GM10266 (cell line): Measurements from ENCODE around the gene RAP1B.

Experiments used
- DNase-seq: peaks from one replicate; pipeline ENCODE4 v3.0.0; 2012; ENCODE audit errors: extremely low spot score
- CTCF ChIP-seq: IDR thresholded peaks from 2 replicates; pipeline ENCODE4 v1.5.1; 2012; ENCODE audit warnings: mild to moderate bottlenecking, low read depth; ENCODE audit not compliant: control insufficient read depth, insufficient read depth; ENCODE audit errors: missing control alignments

The RAP1B gene

GRCh38 chr12:68610370-68611093 lies at the start of gene RAP1B:
RAP1B (plus strand) TSS chr12:68610899; CDS start chr12:68648725, 37,826 bp downstream.
- peak; percentile 97 for DNase-seq
- TF ChIP-seq CTCF = no peak

GRCh38 chr12:68561830-68562229 lies 48.9 kb upstream of the RAP1B start:
- no peak for DNase-seq
- TF ChIP-seq CTCF = no peak

- TF ChIP-seq CTCF = no peak
- DNase-seq = no peak
These were observed 46.5 kb upstream of the RAP1B start for GRCh38 chr12:68564166-68564565.

- no peak for DNase-seq
- no peak for TF ChIP-seq CTCF
These were observed 45.3 kb upstream of the RAP1B start for GRCh38 chr12:68565391-68565903.

- no peak for TF ChIP-seq CTCF
- DNase-seq = no peak
These were observed 41.7 kb upstream of the RAP1B start for GRCh38 chr12:68568922-68569569.

- DNase-seq = no peak
- no peak for TF ChIP-seq CTCF
These were observed 38.0 kb upstream of the RAP1B start for GRCh38 chr12:68572661-68573060.

- DNase-seq = no peak
- TF ChIP-seq CTCF = no peak
These were observed 37.3 kb upstream of the RAP1B start for GRCh38 chr12:68573406-68573805.
